GM23338 (cell line): ENCODE measurements around the gene CTDP1.

Experiments
- CREB1 ChIP-seq: fragments of 250-450 bp; sonication (Bioruptor Pico); IDR thresholded peaks from 2 replicates; pipeline ENCODE4 v1.5.0; 2020; ENCODE audit warnings: low read depth, mild to moderate bottlenecking, moderate library complexity
- EZH2 ChIP-seq: fragments of 200-600 bp; sonication (generic); IDR thresholded peaks from one replicate; pipeline ENCODE4 v1.8.0; 2017; ENCODE audit warnings: antibody characterized with exemption, mild to moderate bottlenecking, low read depth; ENCODE audit not compliant: unreplicated experiment
- JUNB ChIP-seq: IDR thresholded peaks from one replicate; pipeline ENCODE4 v1.6.1; 2016; ENCODE audit warnings: antibody characterized with exemption; ENCODE audit not compliant: unreplicated experiment
- POLR2AphosphoS5 ChIP-seq: IDR thresholded peaks from 2 replicates; pipeline ENCODE4 v1.6.1; 2016; ENCODE audit warnings: antibody characterized with exemption, low read depth
- STAT1 ChIP-seq: IDR thresholded peaks from one replicate; pipeline ENCODE4 v1.6.1; 2016; ENCODE audit warnings: antibody characterized with exemption; ENCODE audit not compliant: unreplicated experiment
- TF ChIP-seq, protein P1 (sequence below), 2 experiments: fragments of 200-600 bp in 1 of 2; sonication (generic) in 1 of 2; conservative IDR thresholded peaks; 2 replicates each; pipeline versions ENCODE4 v1.5.1 to v1.6.1; 2016 to 2017; ENCODE audit warnings: antibody characterized with exemption in 2 of 2, low read depth in 2 of 2, mild to moderate bottlenecking in 2 of 2, moderate library complexity in 1 of 2
- TF ChIP-seq, protein P2 (sequence below): IDR thresholded peaks from one replicate; pipeline ENCODE4 v1.6.1; 2018; ENCODE audit warnings: antibody characterized with exemption; ENCODE audit not compliant: unreplicated experiment

- TF ChIP-seq, protein P1, sequence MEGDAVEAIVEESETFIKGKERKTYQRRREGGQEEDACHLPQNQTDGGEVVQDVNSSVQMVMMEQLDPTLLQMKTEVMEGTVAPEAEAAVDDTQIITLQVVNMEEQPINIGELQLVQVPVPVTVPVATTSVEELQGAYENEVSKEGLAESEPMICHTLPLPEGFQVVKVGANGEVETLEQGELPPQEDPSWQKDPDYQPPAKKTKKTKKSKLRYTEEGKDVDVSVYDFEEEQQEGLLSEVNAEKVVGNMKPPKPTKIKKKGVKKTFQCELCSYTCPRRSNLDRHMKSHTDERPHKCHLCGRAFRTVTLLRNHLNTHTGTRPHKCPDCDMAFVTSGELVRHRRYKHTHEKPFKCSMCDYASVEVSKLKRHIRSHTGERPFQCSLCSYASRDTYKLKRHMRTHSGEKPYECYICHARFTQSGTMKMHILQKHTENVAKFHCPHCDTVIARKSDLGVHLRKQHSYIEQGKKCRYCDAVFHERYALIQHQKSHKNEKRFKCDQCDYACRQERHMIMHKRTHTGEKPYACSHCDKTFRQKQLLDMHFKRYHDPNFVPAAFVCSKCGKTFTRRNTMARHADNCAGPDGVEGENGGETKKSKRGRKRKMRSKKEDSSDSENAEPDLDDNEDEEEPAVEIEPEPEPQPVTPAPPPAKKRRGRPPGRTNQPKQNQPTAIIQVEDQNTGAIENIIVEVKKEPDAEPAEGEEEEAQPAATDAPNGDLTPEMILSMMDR (conservative IDR thresholded peaks at IDR 0.05; ENCODE audit: low read depth in 2 of 2): no peak
- TF ChIP-seq STAT1 (no peak), EZH2 (no peak), POLR2AphosphoS5 (no peak), CREB1 (CRISPR knock-in tag) (no peak), JUNB (no peak)
- TF ChIP-seq, protein P2, sequence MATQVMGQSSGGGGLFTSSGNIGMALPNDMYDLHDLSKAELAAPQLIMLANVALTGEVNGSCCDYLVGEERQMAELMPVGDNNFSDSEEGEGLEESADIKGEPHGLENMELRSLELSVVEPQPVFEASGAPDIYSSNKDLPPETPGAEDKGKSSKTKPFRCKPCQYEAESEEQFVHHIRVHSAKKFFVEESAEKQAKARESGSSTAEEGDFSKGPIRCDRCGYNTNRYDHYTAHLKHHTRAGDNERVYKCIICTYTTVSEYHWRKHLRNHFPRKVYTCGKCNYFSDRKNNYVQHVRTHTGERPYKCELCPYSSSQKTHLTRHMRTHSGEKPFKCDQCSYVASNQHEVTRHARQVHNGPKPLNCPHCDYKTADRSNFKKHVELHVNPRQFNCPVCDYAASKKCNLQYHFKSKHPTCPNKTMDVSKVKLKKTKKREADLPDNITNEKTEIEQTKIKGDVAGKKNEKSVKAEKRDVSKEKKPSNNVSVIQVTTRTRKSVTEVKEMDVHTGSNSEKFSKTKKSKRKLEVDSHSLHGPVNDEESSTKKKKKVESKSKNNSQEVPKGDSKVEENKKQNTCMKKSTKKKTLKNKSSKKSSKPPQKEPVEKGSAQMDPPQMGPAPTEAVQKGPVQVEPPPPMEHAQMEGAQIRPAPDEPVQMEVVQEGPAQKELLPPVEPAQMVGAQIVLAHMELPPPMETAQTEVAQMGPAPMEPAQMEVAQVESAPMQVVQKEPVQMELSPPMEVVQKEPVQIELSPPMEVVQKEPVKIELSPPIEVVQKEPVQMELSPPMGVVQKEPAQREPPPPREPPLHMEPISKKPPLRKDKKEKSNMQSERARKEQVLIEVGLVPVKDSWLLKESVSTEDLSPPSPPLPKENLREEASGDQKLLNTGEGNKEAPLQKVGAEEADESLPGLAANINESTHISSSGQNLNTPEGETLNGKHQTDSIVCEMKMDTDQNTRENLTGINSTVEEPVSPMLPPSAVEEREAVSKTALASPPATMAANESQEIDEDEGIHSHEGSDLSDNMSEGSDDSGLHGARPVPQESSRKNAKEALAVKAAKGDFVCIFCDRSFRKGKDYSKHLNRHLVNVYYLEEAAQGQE: no peak
Observed at GRCh38 chr18:79726721-79727120, 47.1 kb downstream of the CTDP1 start.
